GM21423 (cell line): ENCODE results near the gene RIMKLB.

Experiments
- ATAC-seq: cut with Tn5 transposase; IDR thresholded peaks from one replicate; pipeline ENCODE4 v1.9.1; 2021; ENCODE audit warnings: mild to moderate bottlenecking, moderate library complexity; ENCODE audit not compliant: unreplicated experiment

RIMKLB gene, protein sequence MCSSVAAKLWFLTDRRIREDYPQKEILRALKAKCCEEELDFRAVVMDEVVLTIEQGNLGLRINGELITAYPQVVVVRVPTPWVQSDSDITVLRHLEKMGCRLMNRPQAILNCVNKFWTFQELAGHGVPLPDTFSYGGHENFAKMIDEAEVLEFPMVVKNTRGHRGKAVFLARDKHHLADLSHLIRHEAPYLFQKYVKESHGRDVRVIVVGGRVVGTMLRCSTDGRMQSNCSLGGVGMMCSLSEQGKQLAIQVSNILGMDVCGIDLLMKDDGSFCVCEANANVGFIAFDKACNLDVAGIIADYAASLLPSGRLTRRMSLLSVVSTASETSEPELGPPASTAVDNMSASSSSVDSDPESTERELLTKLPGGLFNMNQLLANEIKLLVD

DNA sequence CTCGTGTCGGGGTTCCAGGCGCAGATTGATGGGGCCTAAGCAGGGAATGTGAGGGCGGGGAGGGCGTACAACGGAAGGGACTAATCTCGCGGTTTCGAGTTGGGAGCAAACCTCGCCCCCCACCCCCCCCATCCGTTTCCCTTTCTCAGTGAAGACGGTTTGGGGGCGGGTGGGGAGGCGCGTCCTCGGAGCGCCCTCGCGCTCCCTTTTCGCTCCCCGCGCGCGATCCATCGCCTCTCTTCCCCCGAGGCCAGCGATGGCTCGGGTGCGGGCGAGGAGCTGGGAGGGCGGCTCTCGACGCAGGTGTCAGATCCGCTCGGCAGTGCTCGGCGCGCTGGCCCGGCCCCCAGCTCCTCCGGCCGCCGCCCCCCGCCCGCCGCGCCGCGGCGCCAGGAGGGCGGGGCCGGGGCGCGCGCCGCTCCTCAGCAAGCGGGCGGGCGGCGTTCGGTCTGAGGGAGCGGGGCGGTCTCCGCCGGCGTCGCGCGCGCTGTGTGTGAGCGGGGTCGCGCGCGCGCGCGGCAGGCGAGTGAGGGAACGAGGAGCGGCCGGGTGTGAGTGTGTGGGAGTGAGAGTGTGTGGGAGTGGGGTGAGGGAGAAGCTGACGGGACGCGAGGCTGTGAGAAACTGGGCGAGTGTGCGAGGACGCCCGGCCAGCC is at the start of gene RIMKLB:
Gene RIMKLB (plus strand): TSS at position 516 of the 656 bp plus-strand sequence. CDS start 15,876 bp downstream, outside the sequence.
- ATAC-seq: peak; percentile 79

DNA sequence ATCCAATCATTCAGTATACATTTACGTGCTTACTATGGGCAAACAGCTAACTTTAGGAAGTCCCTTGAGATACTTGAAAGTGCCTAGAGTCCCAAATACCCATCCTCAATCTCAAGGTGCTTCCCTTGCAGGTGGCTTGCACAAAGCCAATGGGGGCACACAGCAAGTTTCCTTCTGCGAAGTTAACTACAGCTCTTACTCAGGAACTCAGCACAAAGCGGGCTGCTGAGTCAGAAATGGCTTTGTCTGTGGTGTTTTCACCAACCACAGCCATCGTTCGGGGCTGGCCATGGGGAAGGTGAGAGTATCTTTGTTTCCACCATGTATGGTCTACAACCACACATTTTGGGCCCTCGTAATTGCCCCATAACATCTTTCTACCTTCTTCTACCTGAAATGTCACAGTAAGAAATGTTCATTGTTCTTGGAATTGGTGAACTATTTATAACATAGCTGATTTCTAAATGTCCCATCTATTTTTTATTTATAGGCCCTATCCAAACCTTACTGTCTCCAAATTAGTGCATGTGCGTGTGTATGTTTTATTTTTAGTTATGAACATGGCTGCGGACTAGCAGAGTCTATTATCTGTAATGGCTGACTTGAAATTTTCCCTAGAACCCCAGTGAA is 49.1 kb upstream of the RIMKLB start:
- ATAC-seq: peak; percentile 66

DNA sequence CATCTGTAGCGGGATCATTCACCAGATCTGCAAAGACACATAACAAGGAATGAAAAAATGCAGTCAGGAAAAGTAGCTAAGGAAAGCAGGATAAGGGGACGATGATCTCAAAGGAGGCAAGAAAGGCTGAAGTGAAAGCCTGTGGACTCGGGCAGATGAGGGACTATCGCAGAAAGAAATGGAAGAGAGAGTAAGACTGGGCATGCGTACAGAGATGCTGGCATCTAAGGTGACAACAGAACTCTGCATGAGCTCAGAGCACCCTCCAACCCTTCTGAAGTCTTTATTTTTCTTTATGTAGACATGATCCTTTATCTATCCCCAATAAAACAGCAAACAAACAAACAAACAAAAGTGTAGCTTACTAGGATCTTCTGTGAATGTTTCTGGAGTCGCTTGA is 42.4 kb upstream of the RIMKLB start:
- ATAC-seq: no peak

DNA sequence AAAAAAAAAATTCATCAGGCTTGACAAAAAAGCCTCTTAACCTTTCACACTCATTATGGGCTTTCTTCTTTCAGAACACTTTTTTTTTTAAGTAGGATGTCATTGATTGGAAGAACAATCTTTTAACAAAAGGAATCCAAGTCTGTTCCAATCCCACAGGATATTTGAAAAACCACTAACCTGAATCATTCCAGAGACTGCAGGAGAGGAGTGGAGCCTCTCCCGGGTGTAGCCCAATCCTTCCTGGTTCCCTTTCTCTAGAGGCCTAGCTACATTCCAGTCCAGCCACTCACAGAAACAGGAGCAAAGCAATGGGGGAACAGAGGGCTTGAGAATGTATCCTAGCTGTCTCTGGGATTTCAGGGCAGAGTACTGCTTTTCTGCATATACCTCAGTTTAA is 39.4 kb upstream of the RIMKLB start:
- ATAC-seq: no peak

DNA sequence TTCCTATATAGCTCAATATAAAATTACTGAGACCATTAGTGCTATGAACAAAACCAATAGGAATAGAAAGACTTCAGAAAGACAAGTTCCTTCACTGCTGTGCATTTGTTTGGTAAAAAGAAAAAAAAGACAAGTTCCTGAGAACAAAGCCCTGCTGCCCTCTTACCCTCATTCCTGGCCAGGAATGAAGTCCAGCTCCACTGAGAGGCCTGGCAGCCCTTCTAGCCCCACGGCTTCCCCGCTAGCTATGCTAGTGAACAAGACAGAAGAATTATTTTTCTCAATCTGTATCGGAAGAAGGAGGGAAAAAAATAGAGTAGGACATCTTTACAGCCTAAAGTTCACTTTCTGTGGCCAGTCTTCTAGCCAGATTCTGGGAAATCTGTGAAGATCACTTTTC is 36.8 kb upstream of the RIMKLB start:
- ATAC-seq: no peak

DNA sequence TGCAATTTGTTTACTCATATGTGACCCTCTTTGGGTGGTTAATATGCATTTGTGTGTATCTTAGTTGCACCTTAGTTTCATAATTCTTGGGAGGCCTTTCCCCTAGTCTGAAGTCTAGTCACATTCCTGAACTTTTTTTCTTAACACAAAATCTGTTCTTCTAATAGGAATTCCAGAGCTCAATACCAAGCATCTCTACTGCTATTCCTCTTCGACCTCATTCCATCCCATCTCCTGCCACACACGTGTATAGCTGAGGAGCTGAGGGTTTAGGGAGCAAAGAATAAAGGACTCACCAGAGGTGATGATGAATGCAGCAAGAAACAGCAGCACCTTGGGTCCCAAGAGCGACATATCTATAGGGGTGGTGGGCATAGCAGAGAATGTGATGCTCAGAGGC is 36.0 kb upstream of the RIMKLB start:
- no peak for ATAC-seq

DNA sequence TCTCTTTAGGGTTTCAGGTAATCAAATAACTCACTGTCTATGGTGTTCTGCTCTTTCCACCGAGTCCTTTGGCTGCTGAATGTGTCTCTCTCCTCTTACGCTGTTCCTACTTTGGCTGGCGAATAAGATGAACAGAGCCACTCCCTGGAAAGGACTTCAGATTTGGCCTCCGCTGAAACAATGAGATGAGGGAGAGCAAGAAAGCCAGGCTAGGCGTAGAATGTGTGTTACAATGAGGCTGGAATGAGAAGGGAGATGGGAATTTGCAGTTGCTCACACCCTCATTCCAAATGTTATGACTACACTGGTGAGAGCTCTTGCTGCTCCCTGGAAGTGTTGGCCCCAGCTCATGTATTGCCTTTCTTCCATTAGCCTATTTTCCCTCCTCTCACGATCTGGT is 35.2 kb upstream of the RIMKLB start, which contains the start of gene MFAP5:
Gene MFAP5 (minus strand): TSS at position 234 of the 400 bp plus-strand sequence. CDS start 722 bp downstream, outside the sequence.
- ATAC-seq: no peak

DNA sequence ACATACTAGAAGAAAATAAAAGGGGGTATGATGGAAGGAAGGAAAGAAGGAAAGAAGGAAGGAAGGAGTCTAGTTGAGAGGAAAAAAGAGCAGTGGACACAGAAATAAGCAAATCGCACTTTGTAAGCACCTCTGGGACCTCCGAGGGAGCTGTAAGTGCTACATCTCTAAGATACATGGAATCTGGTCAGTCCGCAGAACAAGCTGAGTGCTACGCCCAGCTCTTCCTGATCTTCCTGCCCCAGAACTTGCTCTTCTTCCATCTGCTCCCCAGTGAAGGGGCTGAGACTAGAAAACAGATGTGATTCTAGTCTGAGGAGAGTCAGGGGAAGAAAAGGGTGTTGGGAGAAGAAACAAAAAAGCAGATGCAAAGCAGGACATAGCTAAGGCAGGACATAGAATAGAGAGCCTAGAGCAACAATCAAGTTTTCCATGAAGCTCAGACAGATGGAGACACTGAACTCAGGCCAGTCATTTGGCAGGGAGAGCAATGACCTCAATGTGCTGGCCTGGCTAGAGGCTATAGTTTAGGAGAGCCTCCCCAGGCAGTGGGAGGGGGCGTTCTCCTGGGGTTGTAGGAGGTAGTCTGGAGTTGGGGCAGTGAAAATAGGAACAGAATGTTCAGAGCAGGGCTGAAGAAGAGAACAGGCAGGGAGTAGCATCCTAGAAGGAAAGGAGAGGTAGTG is 33.4 kb upstream of the RIMKLB start:
- ATAC-seq: no peak

DNA sequence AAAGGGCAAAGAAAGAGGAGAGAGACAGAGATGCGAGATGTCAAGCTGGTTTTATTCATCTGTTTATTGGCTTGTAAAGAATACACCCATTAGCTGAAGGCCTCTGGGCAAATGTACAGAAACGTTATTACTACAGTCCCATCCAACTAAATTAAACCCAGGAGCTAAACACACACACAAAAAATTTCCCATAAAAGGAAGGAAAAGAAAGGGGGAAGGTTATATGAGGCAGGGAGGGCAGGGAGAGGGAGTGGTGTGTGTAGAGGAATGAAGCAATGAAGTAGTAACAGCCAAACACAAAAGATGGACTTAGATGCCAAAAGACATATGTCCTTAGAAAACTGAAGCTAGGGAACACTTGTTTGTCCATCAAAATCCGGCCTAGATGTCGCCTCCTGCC is 32.0 kb upstream of the RIMKLB start:
- no peak for ATAC-seq

DNA sequence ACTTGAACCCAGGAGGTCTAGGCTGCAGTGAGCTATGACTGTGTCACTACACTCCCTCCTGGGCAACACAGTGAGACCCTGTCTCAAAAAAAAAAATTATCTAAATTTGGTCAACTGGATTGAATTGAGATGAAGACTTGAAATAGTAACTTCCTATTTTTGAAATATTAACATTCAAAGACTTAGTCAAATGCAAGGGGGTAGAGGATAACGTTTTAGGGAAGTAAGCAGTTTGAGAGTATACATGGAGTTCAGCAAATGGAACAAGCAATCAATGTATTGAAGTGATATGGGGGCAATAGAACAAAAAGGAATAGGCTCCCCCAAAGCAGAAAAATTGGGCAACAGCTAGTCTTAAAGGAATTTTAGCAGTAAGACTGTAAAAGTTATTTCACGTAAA is 30.5 kb upstream of the RIMKLB start:
- ATAC-seq: no peak

DNA sequence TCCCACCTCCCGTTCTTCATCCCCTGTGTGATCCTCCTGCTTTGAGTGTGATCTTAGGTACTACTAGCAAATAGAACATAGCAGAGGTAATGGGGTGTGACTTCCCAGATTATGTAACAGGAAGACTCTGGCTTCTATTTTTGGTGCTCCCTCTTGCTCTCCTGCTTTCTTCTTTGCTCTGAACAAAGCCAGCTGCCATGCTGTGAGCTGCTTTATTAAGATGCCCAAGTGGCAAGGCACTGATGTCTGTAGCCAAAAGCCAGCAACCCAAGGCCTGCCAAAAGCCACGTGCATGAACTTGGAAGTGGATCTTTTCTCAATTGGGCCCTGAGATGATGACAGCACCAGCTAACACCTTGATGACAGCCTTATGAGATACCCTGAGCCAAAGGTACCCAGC is 29.4 kb upstream of the RIMKLB start:
- ATAC-seq: no peak

DNA sequence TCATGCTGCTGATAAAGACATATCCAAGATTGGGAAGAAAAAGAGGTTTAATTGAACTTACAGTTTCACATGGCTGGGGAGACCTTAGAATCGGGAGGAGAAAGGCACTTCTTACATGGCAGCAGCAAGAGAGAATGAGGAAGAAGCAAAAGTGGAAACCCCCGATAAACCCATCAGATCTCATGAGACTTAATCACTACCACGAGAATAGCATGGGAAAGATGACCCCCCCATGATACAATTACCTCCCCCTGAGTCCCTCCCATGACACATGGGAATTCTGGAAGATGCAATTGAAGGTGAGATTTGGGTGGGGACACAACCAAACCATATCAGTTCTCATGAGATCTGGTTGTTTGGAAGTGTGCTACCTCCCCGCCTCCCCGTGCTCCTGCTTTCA is 25.4 kb upstream of the RIMKLB start:
- ATAC-seq: no peak

DNA sequence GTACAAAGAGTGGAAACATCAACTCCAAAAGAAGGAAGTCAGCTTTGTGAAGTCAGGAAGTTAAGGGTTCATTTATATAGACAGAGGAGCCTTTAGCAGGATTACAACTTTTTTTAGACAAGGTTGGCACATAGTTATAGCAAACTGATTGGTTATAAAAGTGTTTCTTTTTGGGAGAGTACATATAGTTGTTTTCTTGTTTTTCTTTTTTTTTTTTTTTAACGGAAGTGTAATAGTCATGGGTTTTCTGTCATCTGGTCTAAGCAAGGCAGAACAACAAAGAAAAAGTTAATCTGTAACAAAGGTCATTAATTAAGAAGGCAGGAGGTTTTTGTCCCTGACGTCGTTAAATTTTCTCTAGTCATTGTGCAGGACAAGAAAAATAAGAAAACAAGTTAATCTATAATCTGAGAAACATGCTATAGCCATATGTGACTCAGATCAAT is 22.2 kb upstream of the RIMKLB start:
- peak; percentile 73 for ATAC-seq

DNA sequence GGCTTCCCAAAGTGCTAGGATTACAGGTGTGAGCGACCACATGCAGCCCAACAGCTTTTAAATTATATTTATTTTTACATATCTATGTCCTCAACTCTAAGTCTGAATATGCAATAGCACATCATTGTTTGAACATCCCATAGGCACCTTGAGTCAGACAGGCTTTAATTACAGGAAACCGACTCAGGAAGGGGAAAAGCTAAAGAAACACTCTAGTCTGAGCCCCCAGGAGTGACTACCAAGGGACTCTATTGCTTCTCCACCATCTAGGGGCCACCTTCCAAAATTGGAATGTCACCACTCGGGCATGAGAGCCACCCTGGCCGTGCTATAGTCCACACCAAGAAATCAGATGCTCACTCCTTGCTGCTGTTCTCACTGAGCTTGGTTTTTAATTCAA is 21.1 kb upstream of the RIMKLB start:
- no peak for ATAC-seq

DNA sequence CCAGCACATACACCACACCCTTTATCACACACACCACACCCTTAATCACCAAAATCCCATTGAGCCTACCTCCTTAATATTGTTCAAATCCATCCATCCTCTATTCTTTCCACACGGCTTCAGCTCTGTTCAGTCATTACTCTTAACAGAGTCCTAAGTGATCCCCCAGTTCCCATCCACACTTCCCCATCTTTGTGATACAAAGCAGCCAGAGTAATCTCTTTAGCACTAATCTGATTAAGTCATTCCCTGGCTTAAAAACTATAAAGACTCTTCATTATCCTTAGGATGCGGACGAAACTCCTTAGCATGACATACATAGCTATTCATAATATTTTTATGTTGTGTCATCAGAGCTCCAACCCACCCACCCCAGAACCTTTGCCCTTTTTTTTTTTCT is 20.4 kb upstream of the RIMKLB start:
- no peak for ATAC-seq

DNA sequence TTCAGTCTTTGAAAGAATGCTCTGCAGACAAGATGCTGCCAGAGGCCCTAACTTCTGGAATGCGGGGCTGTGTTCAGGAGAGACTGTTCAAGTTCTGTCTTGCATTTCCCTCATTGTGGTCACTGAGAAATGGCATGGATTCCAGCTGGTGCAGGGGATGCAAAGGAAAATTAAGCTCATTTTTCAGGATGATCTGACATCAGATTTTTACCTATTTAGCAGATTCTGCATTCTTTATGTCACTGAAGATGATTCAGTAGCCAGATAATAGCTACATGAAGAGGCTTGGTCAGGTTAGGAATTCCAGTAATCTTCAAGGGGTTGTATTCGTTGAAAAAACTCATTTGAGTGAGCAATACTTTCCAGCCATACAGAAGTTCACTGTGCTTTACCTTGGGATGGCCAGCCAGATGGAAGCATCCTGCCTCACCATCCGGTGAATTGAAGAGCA is 19.1 kb upstream of the RIMKLB start:
- no peak for ATAC-seq

DNA sequence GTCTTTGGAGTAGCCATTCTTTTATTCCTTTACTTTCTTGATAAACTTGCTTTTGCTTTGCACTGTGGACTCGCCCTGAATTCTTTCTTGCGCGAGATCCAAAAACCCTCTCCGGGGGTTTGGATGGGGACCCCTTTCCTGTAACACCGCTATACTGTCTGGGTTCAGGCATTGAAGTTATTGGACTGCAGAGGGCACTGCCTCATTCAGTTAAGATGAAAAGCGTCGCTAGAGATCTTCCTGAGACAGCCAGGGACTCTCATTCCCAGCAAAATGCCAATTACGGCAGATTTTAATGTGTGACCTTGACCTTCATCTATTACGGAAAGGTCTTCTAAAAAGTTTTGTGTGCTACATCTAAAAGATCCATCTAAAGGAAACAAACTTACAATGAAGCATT is 17.3 kb upstream of the RIMKLB start:
- no peak for ATAC-seq

DNA sequence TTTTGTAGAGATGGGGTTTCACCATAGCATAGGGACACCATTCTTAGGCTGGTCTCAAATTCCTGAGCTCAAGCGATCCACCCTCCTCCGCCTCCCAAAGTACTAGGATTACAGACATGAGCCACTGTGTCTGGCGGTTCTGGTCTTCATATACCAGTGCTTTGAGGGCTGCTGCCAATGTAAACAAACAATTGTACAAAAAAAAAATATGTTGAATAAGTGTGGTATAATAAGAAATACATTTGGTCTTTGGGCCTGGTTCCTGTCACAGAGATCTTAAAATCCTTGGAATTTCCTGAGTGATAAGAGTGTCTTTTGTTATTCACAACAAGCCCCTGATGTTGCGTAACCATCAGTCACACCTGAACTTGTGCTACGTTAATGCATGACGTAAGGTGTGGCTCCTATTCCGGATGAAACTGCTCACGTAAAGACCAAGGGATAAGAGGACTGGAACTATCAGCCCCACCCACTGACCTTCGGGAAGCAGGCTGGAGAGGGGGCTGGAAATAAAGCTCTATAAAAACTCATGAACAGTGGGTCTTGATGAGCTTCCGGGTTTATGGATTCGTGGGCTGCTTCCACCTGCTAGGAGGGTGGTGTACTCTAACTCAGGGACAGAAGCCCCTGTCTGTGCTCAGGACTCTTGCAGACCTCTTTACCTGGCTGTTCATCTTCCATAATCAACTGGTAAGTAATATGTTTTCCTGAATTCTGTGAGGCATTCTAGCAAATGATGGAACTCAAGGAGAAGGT is 16.5 kb upstream of the RIMKLB start:
- ATAC-seq: no peak

DNA sequence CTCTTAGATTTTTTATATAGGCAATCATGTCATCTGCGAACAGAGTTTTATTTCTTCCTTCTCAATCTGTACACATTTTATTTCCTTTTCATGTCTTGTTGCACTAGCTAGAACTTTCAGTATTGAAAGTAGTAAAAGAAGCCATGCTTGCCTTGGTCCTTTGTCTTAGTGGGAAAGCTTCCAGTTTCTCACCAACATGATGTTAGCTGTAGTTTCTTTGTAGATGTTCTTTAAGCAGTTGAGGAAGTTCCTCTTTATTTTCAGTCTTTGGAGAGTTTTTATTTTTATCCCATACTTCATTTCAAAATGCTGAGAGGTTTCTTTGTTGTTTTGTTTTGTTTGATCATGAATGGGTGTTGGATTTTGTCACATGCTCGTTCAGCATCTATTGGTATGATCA is 12.7 kb upstream of the RIMKLB start:
- ATAC-seq: no peak

DNA sequence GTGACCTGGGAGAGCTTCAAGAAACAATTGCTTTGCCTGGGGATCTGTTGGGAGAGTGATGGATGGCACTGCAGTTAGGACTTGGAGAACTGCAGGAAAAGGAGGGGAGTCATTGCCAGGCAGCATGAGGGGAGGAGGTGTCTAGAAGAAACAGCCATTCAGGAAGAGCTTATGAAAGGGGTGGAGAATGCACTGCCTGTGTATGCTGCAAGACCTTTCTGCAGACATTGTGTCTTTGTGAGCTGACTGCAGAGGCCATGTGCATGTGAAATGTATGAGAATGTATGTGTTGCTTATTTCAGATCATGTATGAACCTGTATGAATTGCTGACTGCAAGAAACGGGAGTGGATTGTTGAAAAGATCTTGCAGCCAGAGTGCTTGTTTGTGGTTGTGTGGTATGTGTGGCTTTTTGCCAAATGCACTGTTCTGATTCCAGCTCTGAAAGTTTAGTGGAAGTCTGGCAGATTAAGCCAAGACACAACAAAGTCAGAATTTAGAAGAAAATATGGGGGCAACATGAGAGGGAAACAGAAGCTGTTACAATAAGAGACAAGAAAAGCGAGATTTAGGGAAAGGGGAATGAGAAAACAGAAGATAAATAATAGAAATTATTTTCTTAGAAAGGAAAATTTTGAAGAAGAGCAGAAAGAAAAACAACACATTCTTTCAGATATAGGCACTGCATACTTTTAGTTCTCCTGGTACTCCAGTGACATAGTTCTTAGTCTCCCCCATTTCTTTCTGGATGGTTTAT is 9.8 kb upstream of the RIMKLB start:
- no peak for ATAC-seq
